H1 (cell line): Measurements from ENCODE around the gene RSF1. TPM values are rescaled to one million over a fixed set of nuclear protein-coding genes. Genes with fewer than 3 reads are reported as not detected.

Source experiments
- CTCF ChIA-PET: fragments of 300-600 bp; sonication (Branson Sonifier 250); formaldehyde crosslinking; loops from one replicate; lab custom pipeline; 2021; ENCODE audit not compliant: partially characterized antibody; lab: Charles Lee
- POLR2A ChIA-PET: fragments of 300-600 bp; sonication (Branson Sonifier 250); formaldehyde crosslinking; loops from one replicate; lab custom pipeline; 2021; ENCODE audit warnings: inconsistent platforms; ENCODE audit not compliant: partially characterized antibody; lab: Charles Lee
- DNase-seq, 2 experiments: peaks; one replicate each; pipeline versions ENCODE4 v3.0.0 to v3.0.0-alpha.2; 2010 to 2022; ENCODE audit warnings: low spot score in 2 of 2, low read depth in 1 of 2, mixed read lengths in 1 of 2
- FAIRE-seq: peaks from 2 replicates; lab custom pipeline; 2011; peaks lifted over from hg19 to GRCh38; lab: Jason Lieb, UNC
- H2AFZ ChIP-seq: 2 replicates; pipeline ENCODE4 v1.8.1; 2012; ENCODE audit warnings: low read length, inconsistent platforms
- H2AK5ac ChIP-seq: 2 replicates; pipeline ENCODE4 v1.6.1; 2013; ENCODE audit warnings: low read depth, low read length
- H2BK120ac ChIP-seq: replicated peaks from 2 replicates; pipeline ENCODE3; 2013; ENCODE audit warnings: low read depth, low read length, inconsistent platforms
- H2BK12ac ChIP-seq: 2 replicates; pipeline ENCODE4 v1.6.1; 2013; ENCODE audit warnings: low read depth, low read length
- H2BK15ac ChIP-seq: 2 replicates; pipeline ENCODE4 v1.6.1; 2013; ENCODE audit warnings: low read length
- H2BK20ac ChIP-seq: 2 replicates; pipeline ENCODE4 v1.6.1; 2013; ENCODE audit warnings: low read length
- H2BK5ac ChIP-seq: 2 replicates; pipeline ENCODE4 v1.6.1; 2013; ENCODE audit warnings: low read depth, low read length
- H3K14ac ChIP-seq: 2 replicates; pipeline ENCODE4 v1.6.1; 2013; ENCODE audit warnings: inconsistent platforms; ENCODE audit not compliant: insufficient read length
- H3K18ac ChIP-seq: 2 replicates; pipeline ENCODE4 v1.6.1; 2013; ENCODE audit warnings: low read length; ENCODE audit errors: extremely low read depth
- H3K23ac ChIP-seq: 2 replicates; pipeline ENCODE4 v1.6.1; 2013; ENCODE audit warnings: inconsistent platforms; ENCODE audit not compliant: insufficient read length
- H3K23me2 ChIP-seq: 2 replicates; pipeline ENCODE4 v1.6.1; 2013; ENCODE audit warnings: low read depth, low read length
- H3K27ac ChIP-seq: 2 replicates; pipeline ENCODE4 v1.6.1; 2011; ENCODE audit warnings: low read depth, low read length, inconsistent platforms
- H3K27me3 ChIP-seq, 4 experiments: replicated peaks in 1 of 4; 1 replicate in 1 of 4; 2 replicates in 3 of 4; pipeline versions ENCODE4 v1.6.1 to v1.8.1; 2011 to 2013; ENCODE audit warnings: low read length in 3 of 4, mild to moderate bottlenecking in 3 of 4, inconsistent platforms in 2 of 4, mixed read lengths in 2 of 4, moderate library complexity in 1 of 4; ENCODE audit not compliant: control insufficient read depth in 3 of 4, insufficient read depth in 3 of 4; ENCODE audit errors: extremely low read depth in 1 of 4
- H3K36me3 ChIP-seq, 4 experiments: 2 replicates each; pipeline versions ENCODE4 v1.6.1 to v1.8.1; 2011 to 2013; ENCODE audit warnings: mild to moderate bottlenecking in 4 of 4, low read length in 3 of 4, moderate library complexity in 2 of 4, control low read depth in 1 of 4, inconsistent platforms in 1 of 4; ENCODE audit not compliant: insufficient read depth in 4 of 4, control insufficient read depth in 2 of 4
- H3K4ac ChIP-seq: replicated peaks from 2 replicates; pipeline ENCODE3; 2013; ENCODE audit warnings: low read length, low read depth, mixed read lengths, inconsistent platforms; ENCODE audit not compliant: insufficient read length
- H3K4me1 ChIP-seq, 4 experiments: replicated peaks in 1 of 4; 1 replicate in 1 of 4; 2 replicates in 3 of 4; pipeline versions ENCODE4 v1.6.1 to v1.8.1; 2011 to 2013; ENCODE audit warnings: low read length in 3 of 4, inconsistent platforms in 2 of 4, mixed read lengths in 1 of 4; ENCODE audit not compliant: insufficient read depth in 4 of 4, control insufficient read depth in 3 of 4
- H3K4me2 ChIP-seq, 2 experiments: 2 replicates each; pipeline versions ENCODE4 v1.6.1 to v1.8.1; 2011 to 2013; ENCODE audit warnings: low read depth in 2 of 2, low read length in 2 of 2, control low read depth in 1 of 2, inconsistent platforms in 1 of 2, mild to moderate bottlenecking in 1 of 2; ENCODE audit not compliant: insufficient read depth in 1 of 2
- H3K4me3 ChIP-seq, 4 experiments: fragments of 200-600, 300-600 bp in 1 of 4; sonication (generic), shearing (Covaris generic), sonication (Bioruptor Twin) in 1 of 4; 2 replicates each; pipeline versions ENCODE4 v1.5.1 to v1.8.1; 2011 to 2016; ENCODE audit warnings: low read length in 4 of 4, low read depth in 3 of 4, control low read depth in 2 of 4, inconsistent platforms in 2 of 4, mild to moderate bottlenecking in 2 of 4, mixed read lengths in 1 of 4, moderate library complexity in 1 of 4; ENCODE audit not compliant: insufficient read depth in 2 of 4; ENCODE audit errors: extremely low read depth in 1 of 4
- H3K56ac ChIP-seq: replicated peaks from 2 replicates; pipeline ENCODE3; 2013; ENCODE audit warnings: low read depth, mild to moderate bottlenecking, mixed read lengths, low read length, inconsistent platforms; ENCODE audit not compliant: insufficient read length
- H3K79me1 ChIP-seq: 2 replicates; pipeline ENCODE4 v1.6.1; 2013; ENCODE audit warnings: low read depth, low read length, control low read depth
- H3K79me2 ChIP-seq, 2 experiments: 2 replicates each; pipeline versions ENCODE4 v1.6.1 to v1.8.1; 2012 to 2013; ENCODE audit warnings: low read length in 2 of 2, mild to moderate bottlenecking in 2 of 2, inconsistent platforms in 1 of 2; ENCODE audit not compliant: insufficient read depth in 2 of 2, control insufficient read depth in 1 of 2
- H3K9ac ChIP-seq, 4 experiments: replicated peaks in 1 of 4; 1 replicate in 1 of 4; 2 replicates in 3 of 4; pipeline versions ENCODE4 v1.6.1 to v1.8.1; 2011 to 2013; ENCODE audit warnings: low read depth in 3 of 4, low read length in 3 of 4, control low read depth in 2 of 4, mild to moderate bottlenecking in 2 of 4, moderate library complexity in 2 of 4, inconsistent platforms in 1 of 4; ENCODE audit errors: extremely low read depth in 1 of 4
- H3K9me3 ChIP-seq, 2 experiments: 2 replicates each; pipeline versions ENCODE4 v1.6.1 to v1.8.1; 2012 to 2013; ENCODE audit warnings: mild to moderate bottlenecking in 2 of 2, moderate library complexity in 2 of 2, control low read depth in 1 of 2, inconsistent platforms in 1 of 2, low read depth in 1 of 2, low read length in 1 of 2, mixed read lengths in 1 of 2; ENCODE audit not compliant: insufficient read depth in 2 of 2
- H4K20me1 ChIP-seq, 2 experiments: replicated peaks in 1 of 2; 2 replicates each; pipeline versions ENCODE3 to v1.8.1; 2011 to 2013; ENCODE audit warnings: inconsistent platforms in 2 of 2, low read length in 2 of 2, mild to moderate bottlenecking in 1 of 2; ENCODE audit not compliant: insufficient read depth in 2 of 2, control insufficient read depth in 1 of 2
- H4K5ac ChIP-seq: 2 replicates; pipeline ENCODE4 v1.6.1; 2013; ENCODE audit warnings: low read length, low read depth, mixed read lengths, inconsistent platforms; ENCODE audit not compliant: insufficient read length
- H4K8ac ChIP-seq: 2 replicates; pipeline ENCODE4 v1.8.0; 2013; ENCODE audit warnings: mild to moderate bottlenecking, moderate library complexity, low read length, inconsistent platforms; ENCODE audit not compliant: insufficient read depth; ENCODE audit errors: extremely low read depth
- H4K91ac ChIP-seq: replicated peaks from 2 replicates; pipeline ENCODE3; 2013; ENCODE audit warnings: low read length, mixed read lengths, inconsistent platforms; ENCODE audit not compliant: insufficient read length
- CREB1 ChIP-seq: IDR thresholded peaks from 2 replicates; pipeline ENCODE4 v1.6.1; 2012; ENCODE audit warnings: inconsistent platforms
- CTBP2 ChIP-seq: IDR thresholded peaks from 2 replicates; pipeline ENCODE4 v1.7.0; 2011; ENCODE audit warnings: borderline replicate concordance, mild to moderate bottlenecking, moderate library complexity, mixed read lengths, low read length; ENCODE audit not compliant: insufficient read depth, insufficient read length
- RAD21 ChIP-seq, 2 experiments: IDR thresholded peaks in 1 of 2; conservative IDR thresholded peaks in 1 of 2; 2 replicates each; pipeline ENCODE4 v1.6.1; 2011; ENCODE audit warnings: low read depth in 2 of 2, low read length in 2 of 2, improper control_type of control experiment in 1 of 2, inconsistent platforms in 1 of 2, mild to moderate bottlenecking in 1 of 2, moderate library complexity in 1 of 2
- SIX5 ChIP-seq: IDR thresholded peaks from 2 replicates; pipeline ENCODE4 v1.6.1; 2011; ENCODE audit warnings: mild to moderate bottlenecking, low read depth, low read length
- WGBS, 2 experiments: shearing (Covaris generic) in 1 of 2; methylation state at CpG; one replicate each; pipeline versions ENCODE4 v1.1.6 to v1.1.7; 2013 to 2015; ENCODE audit warnings: low lambda C conversion rate in 2 of 2, mixed read lengths in 2 of 2, inconsistent platforms in 1 of 2, low coverage in 1 of 2, missing lambda C conversion rate in 1 of 2; ENCODE audit not compliant: insufficient replicate concordance in 2 of 2, insufficient coverage in 1 of 2, insufficient read length in 1 of 2; ENCODE audit errors: extremely low coverage in 1 of 2, missing lambda C conversion rate in 1 of 2; 5-methylcytosine and 5-hydroxymethylcytosine counted together
- polyA plus RNA-seq, 7 experiments: library from polyadenylated mRNA; depleted of rRNA in 3 of 7; stranded (reverse) in 5 of 7; unstranded in 2 of 7; fragments of >200 nt in 5 of 7; fragments of 200-250 nt in 2 of 7; gene quantifications; 1 replicate in 5 of 7; 2 replicates in 1 of 7; 4 replicates in 1 of 7; pipeline versions ENCODE4 v1.2.1 to v1.2.3, GENCODE V29; 2011 to 2013; ENCODE audit warnings: missing spikeins in 2 of 7, mixed read lengths in 2 of 7
- total RNA-seq: library from RNA; stranded (reverse); fragmentation: NEBNext Ultra II Directional; extraction: Animal tissue kit (Norgen Biotek cat#: 25700); gene quantifications from 2 replicates; pipeline ENCODE4 v1.2.1, GENCODE V29; 2021

RSF1 gene
- total and polyA plus RNA-seq, 2 of the 8 experiments (the other 6 are each of a cell fraction or from before 2014, with no cell fraction given): 17.8 to 87.9 TPM

DNA sequence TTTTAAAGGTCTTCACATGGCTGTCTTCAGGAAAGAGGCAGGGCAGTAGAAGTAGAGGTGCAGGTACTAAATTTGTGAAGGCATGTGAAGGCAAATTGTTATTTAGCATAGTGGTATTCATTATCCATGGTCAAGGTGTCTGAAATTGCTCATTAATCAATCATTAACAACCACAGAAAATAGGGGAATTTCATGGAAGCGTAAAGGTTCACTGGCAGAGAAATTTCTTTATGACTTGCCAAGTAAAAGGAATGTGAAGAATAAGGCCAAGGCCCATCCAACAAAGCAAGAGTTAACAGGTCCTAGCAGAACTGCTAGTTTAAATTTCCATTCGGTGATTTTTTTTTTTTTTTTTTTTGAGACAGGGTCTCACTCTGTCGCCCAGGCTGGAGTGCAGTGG is 59.0 kb downstream of the RSF1 start:
- H3K4me1 ChIP-seq: no peaks in the 10 kb centered on the region
- no peak overlapping the region for H3K14ac ChIP-seq
- no peak overlapping the region for H3K4me2 ChIP-seq
- H3K9ac ChIP-seq: no peak overlapping the region
- no peak overlapping the region for H3K23ac ChIP-seq
- H2BK120ac ChIP-seq: no peak overlapping the region
- H3K27me3 ChIP-seq: no peaks in the 10 kb centered on the region
- peaks cover 0 to 47% of the 10 kb centered on the region in 2 experiments; a peak in 3 of 4 replicates for H3K79me2 ChIP-seq
- FAIRE-seq (no peak), DNase-seq (no peak)
- WGBS, 2 experiments: 94% methylated on average over 3 of the region's 3 CpGs; no CpG with 5 or more reads in 1 of the 2 experiments
- H3K36me3 ChIP-seq: peaks cover 5 to 22% (median 11%) of the 10 kb centered on the region in 4 experiments
- H2BK20ac ChIP-seq: no peak overlapping the region
- H3K23me2 ChIP-seq: peaks cover 2% of the 10 kb centered on the region; the same call in 1 of the 2 replicates
- H3K4ac ChIP-seq: no peak overlapping the region
- no peak overlapping the region for H2AFZ ChIP-seq
- no peak overlapping the region for H3K56ac ChIP-seq
- no peak overlapping the region for H2BK15ac ChIP-seq
- CTCF ChIA-PET: interaction anchor here (1.2 kb wide), 1 partner anchor 17 kb away, joined by 7 read pairs; no protein-coding TSS in a partner anchor
- H4K20me1 ChIP-seq: peaks cover 0 to 3% of the 10 kb centered on the region in 2 experiments
- H2AK5ac ChIP-seq: no peak overlapping the region
- no peak overlapping the region for H3K18ac ChIP-seq
- H4K5ac ChIP-seq: no peak overlapping the region
- no peak overlapping the region for H4K8ac ChIP-seq
- TF ChIP-seq CREB1 (no peak), SIX5 (no peak), CTBP2 (no peak), RAD21 (IDR thresholded peaks at IDR 0.05 in 1 of 2, conservative IDR thresholded peaks at IDR 0.05 in 1 of 2; ENCODE audit: low read depth in 2 of 2, low read length in 2 of 2) (no peak)
- POLR2A ChIA-PET: no interaction called here
- no peak overlapping the region for H3K4me3 ChIP-seq
- H3K9me3 ChIP-seq: no peaks in the 10 kb centered on the region
- no peak overlapping the region for H2BK5ac ChIP-seq
- H4K91ac ChIP-seq: no peak overlapping the region
- H3K27ac ChIP-seq: no peak overlapping the region
- H3K79me1 ChIP-seq: peaks cover 2% of the 10 kb centered on the region; the same call in 1 of the 2 replicates
- no peak overlapping the region for H2BK12ac ChIP-seq
